Cortex of kidney (tissue), 1 donor: ENCODE data around the gene NFILZ.

Experiments used
- DNase-seq: peaks from one replicate; lab custom pipeline; 2025; lab: John Stamatoyannopoulos, UW

The NFILZ gene

GRCh38 chr19:8641908-8642547 is 11.6 kb downstream of the NFILZ start:
- DNase-seq = no peak

GRCh38 chr19:8642561-8642960 is 12.1 kb downstream of the NFILZ start:
- no peak for DNase-seq

- no peak for DNase-seq
Measured at GRCh38 chr19:8643860-8644653, 13.6 kb downstream of the NFILZ start.

GRCh38 chr19:8648240-8648639 is 17.8 kb downstream of the NFILZ start:
- no peak for DNase-seq

GRCh38 chr19:8654591-8655339 is 24.3 kb downstream of the NFILZ start:
- no peak for DNase-seq

- DNase-seq = no peak
Measured at GRCh38 chr19:8655340-8655709, 24.9 kb downstream of the NFILZ start.

- no peak for DNase-seq
Measured at GRCh38 chr19:8657869-8658268, 27.4 kb downstream of the NFILZ start.

GRCh38 chr19:8659905-8660304 is 29.5 kb downstream of the NFILZ start:
- DNase-seq = no peak

- DNase-seq = no peak
Measured at GRCh38 chr19:8662263-8662662, 31.8 kb downstream of the NFILZ start.

- no peak for DNase-seq
Measured at GRCh38 chr19:8663920-8664670, 33.7 kb downstream of the NFILZ start.

GRCh38 chr19:8664671-8665057 is 34.2 kb downstream of the NFILZ start:
- DNase-seq = no peak

- no peak for DNase-seq
Measured at GRCh38 chr19:8665468-8666213, 35.2 kb downstream of the NFILZ start.

GRCh38 chr19:8666814-8667405 is 36.5 kb downstream of the NFILZ start:
- DNase-seq = no peak

- no peak for DNase-seq
Measured at GRCh38 chr19:8673276-8673891, 43.0 kb downstream of the NFILZ start.

- DNase-seq = no peak
Measured at GRCh38 chr19:8675066-8675465, 44.6 kb downstream of the NFILZ start.

- DNase-seq = no peak
Measured at GRCh38 chr19:8678244-8678807, 47.9 kb downstream of the NFILZ start.
